HEK293T (cell line): Measurements from ENCODE around the gene PBRM1.

Experiments
- BHLHE40 ChIP-seq: fragments of 450-650 bp; IDR thresholded peaks from 2 replicates; pipeline ENCODE4 v1.6.1; 2016; ENCODE audit warnings: mild to moderate bottlenecking, moderate library complexity, borderline replicate concordance
- CTBP1 ChIP-seq: fragments of 450-650 bp; IDR thresholded peaks from 2 replicates; pipeline ENCODE4 v1.6.1; 2016; ENCODE audit warnings: borderline replicate concordance
- ELF4 ChIP-seq: fragments of 450-650 bp; IDR thresholded peaks from 2 replicates; pipeline ENCODE4 v1.6.1; 2017; ENCODE audit warnings: antibody characterized with exemption
- FOXA1 ChIP-seq: fragments of 450-650 bp; IDR thresholded peaks from 2 replicates; pipeline ENCODE4 v1.6.1; 2016; ENCODE audit warnings: mild to moderate bottlenecking
- FOXK2 ChIP-seq: fragments of 450-650 bp; IDR thresholded peaks from 2 replicates; pipeline ENCODE4 v1.6.1; 2016; ENCODE audit warnings: mild to moderate bottlenecking
- FOXM1 ChIP-seq: fragments of 450-650 bp; IDR thresholded peaks from 2 replicates; pipeline ENCODE4 v1.6.1; 2017; ENCODE audit warnings: mild to moderate bottlenecking, borderline replicate concordance
- HDGF ChIP-seq: fragments of 450-650 bp; IDR thresholded peaks from 2 replicates; pipeline ENCODE4 v1.6.1; 2017; ENCODE audit warnings: antibody characterized with exemption, borderline replicate concordance
- LEF1 ChIP-seq: fragments of 450-650 bp; IDR thresholded peaks from 2 replicates; pipeline ENCODE4 v1.6.1; 2017; ENCODE audit warnings: mild to moderate bottlenecking, borderline replicate concordance
- PKNOX1 ChIP-seq: fragments of 450-650 bp; IDR thresholded peaks from 2 replicates; pipeline ENCODE4 v1.6.1; 2016
- ZNF384 ChIP-seq: fragments of 450-650 bp; IDR thresholded peaks from 2 replicates; pipeline ENCODE4 v1.6.1; 2016

GRCh38 chr3:52660046-52660445 is 25.7 kb downstream of the PBRM1 start:
- TF ChIP-seq FOXK2 (no peak), PKNOX1 (no peak), FOXM1 (no peak), FOXA1 (no peak), HDGF (no peak), ELF4 (no peak), BHLHE40 (no peak), ZNF384 (no peak), LEF1 (no peak), CTBP1 (no peak)
